ENCODE results near the gene LAD1. TPM values are rescaled to one million over a fixed set of nuclear protein-coding genes. Genes with fewer than 3 reads are reported as not detected.
A peak's percentile ranks its signal among the peaks of the same experiment; 100 is the strongest.

The LAD1 gene
- total and polyA plus RNA-seq, 9 of the 15 experiments (the other 6 are each of a cell fraction or from before 2014, with no cell fraction given), result 0.31 TPM; not detected in 8

- Histone ChIP-seq H3K9me3 (replicated peaks; ENCODE audit: control insufficient read depth, insufficient read depth, low read depth, low read length) (no peaks in the 10 kb centered on the region), H3K4me3 (no peak overlapping the region), H3K9ac (ENCODE audit: insufficient read depth in 1 of 2, low read depth in 2 of 2, low read length in 2 of 2) (no peak overlapping the region), H3K4me2 (ENCODE audit: insufficient read depth, low read length) (no peak overlapping the region), H3K4me1 (replicated peaks in 1 of 2; ENCODE audit: control insufficient read depth in 2 of 2, insufficient read depth in 2 of 2, low read length in 2 of 2) (peaks cover 0 to 3% of the 10 kb centered on the region in 2 experiments; a peak in 1 of 5 replicates), H4K20me1 (replicated peaks; ENCODE audit: control insufficient read depth, insufficient read depth, low read length) (peaks cover 28% of the 10 kb centered on the region), H3K27ac (ENCODE audit: extremely low read depth, low read depth, low read length) (no peak overlapping the region), H3K79me2 (ENCODE audit: control insufficient read depth, insufficient read depth, low read length) (no peaks in the 10 kb centered on the region), H3K9me1 (ENCODE audit: control insufficient read depth, insufficient read depth, low read length) (no peaks in the 10 kb centered on the region), H2AFZ (ENCODE audit: low read depth, low read length) (no peak overlapping the region), H3K36me3 (ENCODE audit: control insufficient read depth, insufficient read depth, low read length) (no peaks in the 10 kb centered on the region), H3K27me3 (ENCODE audit: control insufficient read depth in 2 of 2, insufficient read depth in 2 of 2, low read length in 2 of 2) (peaks cover 0 to 74% of the 10 kb centered on the region in 2 experiments; a peak in 2 of 5 replicates)
- FAIRE-seq, result no peak
- WGBS (ENCODE audit: insufficient coverage, low coverage, missing lambda C conversion rate), result under 1% methylated on average over 15 of the region's 15 CpGs
- peak; percentile 21 for ATAC-seq
- DNase-seq (ENCODE audit: extremely low read depth in 1 of 4, low spot score in 3 of 4), result peak in 1 of 4 experiments; percentile 29
- BruUV-seq (replicated peaks), result no TSS peak
- TF ChIP-seq CREBBP (IDR thresholded peaks at IDR 0.05; ENCODE audit: low read depth, low read length) (no peak), NR2C2 (CRISPR knock-in tag; IDR thresholded peaks at IDR 0.05) (0 out of 2 replicates have a peak, but pooled peaks have one; percentile 25), NR2C2 (tag; IDR thresholded peaks at IDR 0.05) (no peak), ZNF398 (CRISPR knock-in tag; IDR thresholded peaks at IDR 0.05) (no peak)
- in situ Hi-C loops (cut with MboI) (no loop called here), intact Hi-C loops (cut with micrococcal nuclease) (loop anchor here (1.0 to 5.0 kb wide), 2 partner anchors 107 to 274 kb away; no protein-coding TSS in a partner anchor)
- CTCF ChIA-PET (ENCODE audit: low intra/inter-chr PET ratio), result interaction anchor here (0.6 to 5.2 kb wide), 4 partner anchors 13 to 107 kb away, joined by 3 to 60 read pairs (median 5); no protein-coding TSS in a partner anchor
- POLR2A ChIA-PET, result interaction anchor here (0.6 to 2.0 kb wide), 11 partner anchors 8 to 1975 kb away, joined by 3 to 5 read pairs (median 4); no protein-coding TSS in a partner anchor
These were observed 38.0 kb downstream of the LAD1 start for GRCh38 chr1:201360901-201361651.

All from K562 (cell line).